ENCODE results near the gene TJP1. TPM values are rescaled to one million over a fixed set of nuclear protein-coding genes. Genes with fewer than 3 reads are reported as not detected.

Gene TJP1
- total and polyA plus RNA-seq, 2 of the 8 experiments (the other 6 are each of a cell fraction or from before 2014, with no cell fraction given), result 46.3 to 138 TPM

DNA sequence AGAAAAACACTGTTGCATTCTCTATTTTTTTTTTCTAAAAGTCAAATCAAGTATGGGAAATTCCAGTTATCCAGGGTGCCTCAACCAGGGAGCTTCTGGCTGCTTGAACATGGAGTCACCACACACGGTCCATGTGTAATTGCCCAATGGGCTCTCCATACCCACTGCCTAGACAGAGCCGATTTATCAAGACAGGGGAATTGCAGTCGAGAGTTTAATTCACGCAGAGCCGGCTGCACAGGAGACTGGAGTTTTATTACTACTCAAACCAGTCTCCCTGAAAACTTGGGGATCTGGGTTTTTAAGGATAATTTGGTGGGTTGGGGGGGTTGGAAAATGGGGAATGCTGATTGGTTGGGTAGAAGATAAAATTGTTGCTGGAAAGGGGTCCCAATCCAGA, 149.8 kb downstream of the TJP1 start:
- Histone ChIP-seq H3K23me2 (ENCODE audit: low read depth, low read length) (peaks cover 8% of the 10 kb centered on the region; the same call in 1 of the 2 replicates), H2BK20ac (ENCODE audit: low read length) (no peak overlapping the region), H2BK120ac (replicated peaks; ENCODE audit: low read depth, low read length) (no peak overlapping the region), H3K9ac (replicated peaks in 1 of 4; ENCODE audit: extremely low read depth in 1 of 4, low read depth in 3 of 4, low read length in 3 of 4) (no peak overlapping the region), H2BK12ac (ENCODE audit: low read depth, low read length) (no peak overlapping the region), H3K9me3 (ENCODE audit: insufficient read depth in 2 of 2, low read depth in 1 of 2, low read length in 1 of 2) (no peaks in the 10 kb centered on the region), H4K91ac (replicated peaks; ENCODE audit: insufficient read length, low read length) (no peak overlapping the region), H2BK5ac (ENCODE audit: low read depth, low read length) (no peak overlapping the region), H3K36me3 (ENCODE audit: control insufficient read depth in 2 of 4, insufficient read depth in 4 of 4, low read length in 3 of 4) (no peaks in the 10 kb centered on the region), H3K79me1 (ENCODE audit: low read depth, low read length) (no peaks in the 10 kb centered on the region), H3K27me3 (replicated peaks in 1 of 4; ENCODE audit: control insufficient read depth in 3 of 4, extremely low read depth in 1 of 4, insufficient read depth in 3 of 4, low read length in 3 of 4) (no peaks in the 10 kb centered on the region), H3K14ac (ENCODE audit: insufficient read length) (no peak overlapping the region), H3K4me3 (ENCODE audit: extremely low read depth in 1 of 4, insufficient read depth in 2 of 4, low read depth in 3 of 4, low read length in 4 of 4) (no peak overlapping the region), H3K4ac (replicated peaks; ENCODE audit: insufficient read length, low read depth, low read length) (no peak overlapping the region), H3K4me2 (ENCODE audit: insufficient read depth in 1 of 2, low read depth in 2 of 2, low read length in 2 of 2) (no peak overlapping the region), H3K23ac (ENCODE audit: insufficient read length) (no peak overlapping the region), H3K18ac (ENCODE audit: extremely low read depth, low read length) (no peak overlapping the region), H2BK15ac (ENCODE audit: low read length) (no peak overlapping the region), H4K20me1 (replicated peaks in 1 of 2; ENCODE audit: control insufficient read depth in 1 of 2, insufficient read depth in 2 of 2, low read length in 2 of 2) (no peaks in the 10 kb centered on the region), H2AK5ac (ENCODE audit: low read depth, low read length) (no peak overlapping the region), H4K8ac (ENCODE audit: extremely low read depth, insufficient read depth, low read length) (no peak overlapping the region), H3K56ac (replicated peaks; ENCODE audit: insufficient read length, low read depth, low read length) (no peak overlapping the region), H4K5ac (ENCODE audit: insufficient read length, low read depth, low read length) (no peak overlapping the region), H3K27ac (ENCODE audit: low read depth, low read length) (no peak overlapping the region), H3K79me2 (ENCODE audit: control insufficient read depth in 1 of 2, insufficient read depth in 2 of 2, low read length in 2 of 2) (no peaks in the 10 kb centered on the region), H2AFZ (ENCODE audit: low read length) (no peak overlapping the region), H3K4me1 (replicated peaks in 1 of 4; ENCODE audit: control insufficient read depth in 3 of 4, insufficient read depth in 4 of 4, low read length in 3 of 4) (peaks cover 0 to 10% (median 1%) of the 10 kb centered on the region in 4 experiments; a peak in 6 of 7 replicates)
- 93% methylated on average over 5 of the region's 5 CpGs; no CpG with 5 or more reads in 1 of the 2 experiments for WGBS, 2 experiments (ENCODE audit: extremely low coverage in 1 of 2, insufficient coverage in 1 of 2, insufficient read length in 1 of 2, insufficient replicate concordance in 2 of 2, low coverage in 1 of 2, low lambda C conversion rate in 2 of 2, missing lambda C conversion rate in 1 of 2)
- CTCF ChIA-PET (ENCODE audit: partially characterized antibody), result interaction anchor here (0.6 to 2.0 kb wide), 4 partner anchors 26 to 547 kb away, joined by 3 to 6 read pairs (median 4); no protein-coding TSS in a partner anchor
- DNase-seq (ENCODE audit: low read depth in 1 of 2, low spot score in 2 of 2) (no peak), FAIRE-seq (no peak)
- POLR2A ChIA-PET (ENCODE audit: partially characterized antibody), result interaction anchor here (1.4 kb wide), 1 partner anchor 252 kb away, joined by 3 read pairs; no protein-coding TSS in a partner anchor
- TF ChIP-seq TAF7 (optimal IDR thresholded peaks at IDR 0.05; ENCODE audit: borderline replicate concordance, low read depth, low read length) (no peak), FOSL1 (IDR thresholded peaks at IDR 0.05; ENCODE audit: insufficient read depth, low read depth, low read length) (no peak), BACH1 (IDR thresholded peaks at IDR 0.05; ENCODE audit: low read length) (no peak), CHD1 (IDR thresholded peaks at IDR 0.05; ENCODE audit: low read depth, low read length) (no peak), BCL11A (IDR thresholded peaks at IDR 0.05; ENCODE audit: low read depth in 2 of 2, low read length in 2 of 2) (no peak), JUND (IDR thresholded peaks at IDR 0.05; ENCODE audit: low read length) (no peak), POU5F1 (IDR thresholded peaks at IDR 0.05; ENCODE audit: low read depth, low read length) (no peak), TEAD4 (IDR thresholded peaks at IDR 0.05; ENCODE audit: low read depth, low read length) (no peak), CEBPB (IDR thresholded peaks at IDR 0.05; ENCODE audit: low read depth, low read length) (no peak), GABPA (IDR thresholded peaks at IDR 0.05; ENCODE audit: borderline replicate concordance, insufficient read depth, low read length) (no peak), SUZ12 (IDR thresholded peaks at IDR 0.05; ENCODE audit: low read length) (no peak)
- TF ChIP-seq, protein P1, sequence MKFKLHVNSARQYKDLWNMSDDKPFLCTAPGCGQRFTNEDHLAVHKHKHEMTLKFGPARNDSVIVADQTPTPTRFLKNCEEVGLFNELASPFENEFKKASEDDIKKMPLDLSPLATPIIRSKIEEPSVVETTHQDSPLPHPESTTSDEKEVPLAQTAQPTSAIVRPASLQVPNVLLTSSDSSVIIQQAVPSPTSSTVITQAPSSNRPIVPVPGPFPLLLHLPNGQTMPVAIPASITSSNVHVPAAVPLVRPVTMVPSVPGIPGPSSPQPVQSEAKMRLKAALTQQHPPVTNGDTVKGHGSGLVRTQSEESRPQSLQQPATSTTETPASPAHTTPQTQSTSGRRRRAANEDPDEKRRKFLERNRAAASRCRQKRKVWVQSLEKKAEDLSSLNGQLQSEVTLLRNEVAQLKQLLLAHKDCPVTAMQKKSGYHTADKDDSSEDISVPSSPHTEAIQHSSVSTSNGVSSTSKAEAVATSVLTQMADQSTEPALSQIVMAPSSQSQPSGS (IDR thresholded peaks at IDR 0.05; ENCODE audit: low read length), result no peak
